HepG2 (cell line): Measurements from ENCODE around the gene PAK6. TPM values are rescaled to one million over a fixed set of nuclear protein-coding genes. Genes with fewer than 3 reads are reported as not detected.

Experiments
- ARID4A ChIP-seq: sonication (generic); formaldehyde crosslinking; IDR thresholded peaks from 2 replicates; pipeline ENCODE4 v1.5.0; 2020; ENCODE audit warnings: mild to moderate bottlenecking, missing genetic modification reagents, borderline replicate concordance
- DRAP1 ChIP-seq: IDR thresholded peaks from 2 replicates; pipeline ENCODE4 v1.6.1; 2016; ENCODE audit warnings: missing genetic modification reagents, missing compliant biosample characterization
- FOXJ3 ChIP-seq: sonication (generic); formaldehyde crosslinking; IDR thresholded peaks from 2 replicates; pipeline ENCODE4 v1.4.0; 2020; ENCODE audit warnings: missing genetic modification reagents, mild to moderate bottlenecking, borderline replicate concordance
- HDAC1 ChIP-seq: sonication (generic); formaldehyde crosslinking; IDR thresholded peaks from 2 replicates; pipeline ENCODE4 v1.5.1; 2020; ENCODE audit warnings: mild to moderate bottlenecking, missing genetic modification reagents
- RXRB ChIP-seq: IDR thresholded peaks from 2 replicates; pipeline ENCODE4 v1.6.1; 2016; ENCODE audit warnings: borderline replicate concordance, missing genetic modification reagents, missing compliant biosample characterization
- TP53 ChIP-seq: sonication (generic); formaldehyde crosslinking; conservative IDR thresholded peaks from 2 replicates; pipeline ENCODE4 v1.4.0; 2020; ENCODE audit warnings: missing genetic modification reagents
- ZBTB21 ChIP-seq: sonication (generic); formaldehyde crosslinking; IDR thresholded peaks from 2 replicates; pipeline ENCODE4 v1.4.0; 2020; ENCODE audit warnings: missing genetic modification reagents
- ZFYVE20 ChIP-seq: sonication (generic); formaldehyde crosslinking; IDR thresholded peaks from 2 replicates; pipeline ENCODE4 v1.8.0; 2023; ENCODE audit warnings: low read depth, mild to moderate bottlenecking, moderate library complexity, missing genetic modification reagents, borderline replicate concordance
- ZNF142 ChIP-seq: sonication (generic); formaldehyde crosslinking; IDR thresholded peaks from 2 replicates; pipeline ENCODE4 v1.4.0; 2020; ENCODE audit warnings: missing genetic modification reagents
- ZNF484 ChIP-seq: sonication (generic); formaldehyde crosslinking; IDR thresholded peaks from 2 replicates; pipeline ENCODE4 v1.5.1; 2020; ENCODE audit warnings: mild to moderate bottlenecking, low read depth, missing genetic modification reagents, borderline replicate concordance
- ZNF567 ChIP-seq: sonication (generic); formaldehyde crosslinking; IDR thresholded peaks from 2 replicates; pipeline ENCODE4 v1.8.1; 2023; ENCODE audit warnings: mild to moderate bottlenecking, missing genetic modification reagents, borderline replicate concordance
- ZNF574 ChIP-seq: sonication (generic); formaldehyde crosslinking; IDR thresholded peaks from 2 replicates; pipeline ENCODE4 v1.4.0; 2020; ENCODE audit warnings: missing genetic modification reagents
- ZNF607 ChIP-seq: sonication (generic); formaldehyde crosslinking; IDR thresholded peaks from 2 replicates; pipeline ENCODE4 v1.5.1; 2020; ENCODE audit warnings: missing genetic modification reagents, mild to moderate bottlenecking, borderline replicate concordance
- ZNF83 ChIP-seq: sonication (generic); formaldehyde crosslinking; IDR thresholded peaks from 2 replicates; pipeline ENCODE4 v1.4.0; 2020; ENCODE audit warnings: missing genetic modification reagents, mild to moderate bottlenecking, borderline replicate concordance
- polyA plus RNA-seq, 8 experiments: library from polyadenylated mRNA; depleted of rRNA in 3 of 8; stranded (reverse) in 7 of 8; unstranded in 1 of 8; fragments of >200 nt; fragmentation: Illumina TruSeq in 4 of 8; extraction: Trizol in 4 of 8; gene quantifications; 2 replicates each; pipeline versions ENCODE4 v1.2.1 to v1.2.3, GENCODE V29; 2011 to 2016; ENCODE audit warnings: low read depth in 4 of 8, missing spikeins in 1 of 8, mixed read lengths in 1 of 8; ENCODE audit not compliant: insufficient read depth in 1 of 8
- total RNA-seq, 5 experiments: library from RNA; depleted of rRNA; stranded (reverse); fragments of >200 nt; fragmentation: Illumina TruSeq; extraction: Trizol; gene quantifications; 2 replicates each; pipeline ENCODE4 v1.2.3, GENCODE V29; 2016; ENCODE audit warnings: low read depth in 1 of 5

The PAK6 gene
- total and polyA plus RNA-seq, 2 of the 13 experiments (the other 11 are each of a cell fraction or from before 2014, with no cell fraction given), result 0.07 TPM; not detected in 1

- 0 out of 2 replicates have a peak, but pooled peaks have one; percentile 47 for TF ChIP-seq ZNF574 (CRISPR knock-in tag)
- peak; percentile 61; the same call in 1 of the 2 replicates for TF ChIP-seq DRAP1 (CRISPR knock-in tag)
- TF ChIP-seq ZNF142, result no peak
- TF ChIP-seq ZFYVE20 (CRISPR knock-in tag), result no peak
- no peak for TF ChIP-seq ZNF607
- TF ChIP-seq TP53 (CRISPR knock-in tag), result no peak
- no peak for TF ChIP-seq ZNF567 (CRISPR knock-in tag)
- TF ChIP-seq FOXJ3 (CRISPR knock-in tag), result no peak
- TF ChIP-seq ARID4A (CRISPR knock-in tag), result no peak; the same call in 1 of the 2 replicates
- 0 out of 2 replicates have a peak, but pooled peaks have one; percentile 35 for TF ChIP-seq HDAC1 (CRISPR knock-in tag)
- no peak for TF ChIP-seq ZNF484 (CRISPR knock-in tag)
- no peak for TF ChIP-seq ZBTB21 (CRISPR knock-in tag)
- no peak for TF ChIP-seq ZNF83 (CRISPR knock-in tag)
- peak; percentile 48; the same call in 1 of the 2 replicates for TF ChIP-seq RXRB
Measured at GRCh38 chr15:40274350-40275274, 35.7 kb downstream of the PAK6 start (continued).
